ENCODE results near the gene EIF4G3. TPM values are rescaled to one million over a fixed set of nuclear protein-coding genes. Genes with fewer than 3 reads are reported as not detected.

EIF4G3 gene
- total and polyA plus RNA-seq, 10 of the 15 experiments (the other 5 are each of a cell fraction or from before 2014, with no cell fraction given) = 7.4 to 45.1 (median 29.1) TPM

DNA sequence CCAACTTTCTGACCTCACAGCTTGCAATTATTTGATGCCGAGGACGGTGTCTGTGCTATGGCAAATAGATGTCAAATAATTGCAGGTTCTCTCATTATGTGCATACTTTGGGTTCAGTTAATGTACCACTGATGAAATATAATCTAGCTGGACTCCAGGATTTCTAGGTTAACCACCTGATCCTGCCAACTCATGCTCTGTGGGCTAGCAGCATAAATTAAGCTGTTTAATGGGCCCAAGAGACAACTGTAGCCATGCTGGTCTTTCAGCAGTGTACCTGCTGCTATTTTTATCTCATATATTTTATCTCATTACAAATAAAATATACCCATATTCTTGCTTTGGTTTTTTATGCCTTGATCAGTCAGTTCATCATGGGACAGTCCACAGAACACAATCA, 346.3 kb downstream of the EIF4G3 start (continued):
- TF ChIP-seq, protein P1, sequence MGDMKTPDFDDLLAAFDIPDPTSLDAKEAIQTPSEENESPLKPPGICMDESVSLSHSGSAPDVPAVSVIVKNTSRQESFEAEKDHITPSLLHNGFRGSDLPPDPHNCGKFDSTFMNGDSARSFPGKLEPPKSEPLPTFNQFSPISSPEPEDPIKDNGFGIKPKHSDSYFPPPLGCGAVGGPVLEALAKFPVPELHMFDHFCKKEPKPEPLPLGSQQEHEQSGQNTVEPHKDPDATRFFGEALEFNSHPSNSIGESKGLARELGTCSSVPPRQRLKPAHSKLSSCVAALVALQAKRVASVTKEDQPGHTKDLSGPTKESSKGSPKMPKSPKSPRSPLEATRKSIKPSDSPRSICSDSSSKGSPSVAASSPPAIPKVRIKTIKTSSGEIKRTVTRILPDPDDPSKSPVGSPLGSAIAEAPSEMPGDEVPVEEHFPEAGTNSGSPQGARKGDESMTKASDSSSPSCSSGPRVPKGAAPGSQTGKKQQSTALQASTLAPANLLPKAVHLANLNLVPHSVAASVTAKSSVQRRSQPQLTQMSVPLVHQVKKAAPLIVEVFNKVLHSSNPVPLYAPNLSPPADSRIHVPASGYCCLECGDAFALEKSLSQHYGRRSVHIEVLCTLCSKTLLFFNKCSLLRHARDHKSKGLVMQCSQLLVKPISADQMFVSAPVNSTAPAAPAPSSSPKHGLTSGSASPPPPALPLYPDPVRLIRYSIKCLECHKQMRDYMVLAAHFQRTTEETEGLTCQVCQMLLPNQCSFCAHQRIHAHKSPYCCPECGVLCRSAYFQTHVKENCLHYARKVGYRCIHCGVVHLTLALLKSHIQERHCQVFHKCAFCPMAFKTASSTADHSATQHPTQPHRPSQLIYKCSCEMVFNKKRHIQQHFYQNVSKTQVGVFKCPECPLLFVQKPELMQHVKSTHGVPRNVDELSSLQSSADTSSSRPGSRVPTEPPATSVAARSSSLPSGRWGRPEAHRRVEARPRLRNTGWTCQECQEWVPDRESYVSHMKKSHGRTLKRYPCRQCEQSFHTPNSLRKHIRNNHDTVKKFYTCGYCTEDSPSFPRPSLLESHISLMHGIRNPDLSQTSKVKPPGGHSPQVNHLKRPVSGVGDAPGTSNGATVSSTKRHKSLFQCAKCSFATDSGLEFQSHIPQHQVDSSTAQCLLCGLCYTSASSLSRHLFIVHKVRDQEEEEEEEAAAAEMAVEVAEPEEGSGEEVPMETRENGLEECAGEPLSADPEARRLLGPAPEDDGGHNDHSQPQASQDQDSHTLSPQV (IDR thresholded peaks at IDR 0.05) = no peak
- TF ChIP-seq BRCA1 (IDR thresholded peaks at IDR 0.05; ENCODE audit: low read depth, low read length) (no peak), ZNF207 (IDR thresholded peaks at IDR 0.05; ENCODE audit: borderline replicate concordance) (no peak), MTA2 (IDR thresholded peaks at IDR 0.05; ENCODE audit: low read depth) (no peak), PML (IDR thresholded peaks at IDR 0.05; ENCODE audit: low read length) (no peak), SMAD1 (IDR thresholded peaks at IDR 0.05; ENCODE audit: low read depth, partially characterized antibody) (no peak), ZNF274 (IDR thresholded peaks at IDR 0.05; ENCODE audit: insufficient read depth, insufficient read length) (no peak), CEBPB (IDR thresholded peaks at IDR 0.05; ENCODE audit: borderline replicate concordance in 1 of 2, low read depth in 2 of 2, low read length in 2 of 2) (no peak), EGR1 (IDR thresholded peaks at IDR 0.05; ENCODE audit: borderline replicate concordance in 1 of 2, low read depth in 2 of 2, low read length in 2 of 2) (no peak)

DNA sequence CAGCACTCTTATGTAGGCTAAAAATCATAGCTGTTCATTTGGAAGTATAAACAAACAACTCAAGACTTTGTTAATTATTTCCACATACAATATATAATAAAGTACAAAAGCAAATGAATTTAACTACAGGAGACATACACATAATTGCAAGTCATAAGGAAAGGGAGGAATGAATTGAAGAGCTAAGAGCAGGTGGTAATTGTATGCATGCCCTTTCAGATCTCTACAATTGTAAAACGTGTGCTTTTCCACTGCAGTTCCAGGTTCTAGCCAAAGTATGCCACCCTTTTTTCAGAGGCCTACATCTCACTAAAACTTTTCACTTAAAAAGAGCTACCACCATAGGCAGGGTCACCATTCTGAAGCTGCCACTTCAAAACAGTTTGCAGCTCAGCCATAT, 346.8 kb downstream of the EIF4G3 start:
- BruUV-seq (replicated peaks) = no TSS peak
- DNase-seq (ENCODE audit: low read depth, low spot score) (no peak), ATAC-seq (no peak), FAIRE-seq (no peak)
- ChIA-PET RAD21 (ENCODE audit: unreplicated experiment) (interaction anchor here (1.3 kb wide), 1 partner anchor 12 kb away, joined by 3 read pairs; no protein-coding TSS in a partner anchor), SMC1A (ENCODE audit: uncharacterized antibody, unreplicated experiment) (interaction anchor here (0.6 to 3.3 kb wide), 4 partner anchors 10 to 366 kb away, joined by 3 to 8 read pairs (median 3); no protein-coding TSS in a partner anchor), POLR2A (no interaction called here), CTCF (interaction anchor here (1.2 to 1.7 kb wide), 3 partner anchors 17 to 133 kb away, joined by 3 to 4 read pairs (median 4); no protein-coding TSS in a partner anchor)
- H3K79me2 ChIP-seq (ENCODE audit: control insufficient read depth, insufficient read depth, low read length) = no peaks in the 10 kb centered on the region
- H3K27ac ChIP-seq (ENCODE audit: control insufficient read depth, insufficient read depth) = no peak overlapping the region
- no peaks in the 10 kb centered on the region for H3K9me3 ChIP-seq (replicated peaks; ENCODE audit: control insufficient read depth, insufficient read depth, low read length)
- in situ Hi-C loops (cut with MboI) = no loop called here
- H4K20me1 ChIP-seq (ENCODE audit: control insufficient read depth, insufficient read depth) = no peaks in the 10 kb centered on the region
- intact Hi-C loops (cut with micrococcal nuclease; ENCODE audit: unreplicated experiment) = no loop called here
- no peak overlapping the region for H3K9ac ChIP-seq (ENCODE audit: control insufficient read depth, insufficient read depth, low read length)
- H2AFZ ChIP-seq (ENCODE audit: control insufficient read depth, low read depth, low read length) = no peak overlapping the region
- H3K27me3 ChIP-seq (replicated peaks in 1 of 2; ENCODE audit: control insufficient read depth in 2 of 2, insufficient read depth in 2 of 2, low read length in 1 of 2) = no peaks in the 10 kb centered on the region
- peaks cover 0 to 12% of the 10 kb centered on the region in 2 experiments; a peak in 1 of 4 replicates for H3K36me3 ChIP-seq (ENCODE audit: control insufficient read depth in 2 of 2, insufficient read depth in 2 of 2, low read length in 1 of 2)
- no peaks in the 10 kb centered on the region for H3K4me1 ChIP-seq (ENCODE audit: control insufficient read depth, insufficient read depth, low read length)
- WGBS (ENCODE audit: insufficient coverage, insufficient replicate concordance, low lambda C conversion rate, missing lambda C conversion rate) = 95% methylated on average over 1 of the region's 1 CpG
- no peak overlapping the region for H3K4me2 ChIP-seq (ENCODE audit: control insufficient read depth, insufficient read depth)
- no peak overlapping the region for H3K4me3 ChIP-seq
- TF ChIP-seq TCF7 (IDR thresholded peaks at IDR 0.05; ENCODE audit: borderline replicate concordance) = no peak
- TF ChIP-seq ZBTB4 (CRISPR knock-in tag; IDR thresholded peaks at IDR 0.05) = no peak

Data from GM12878 (cell line).